Cardiac muscle cell (in vitro differentiated cells and primary cell): ENCODE measurements around the gene AXIN2. TPM values are rescaled to one million over a fixed set of nuclear protein-coding genes. Genes with fewer than 3 reads are reported as not detected.

Experiments
- DNase-seq, 2 donors: peaks; one replicate each; pipeline versions ENCODE4 v3.0.0 to v3.0.0-alpha.2; 2010 to 2017; ENCODE audit warnings: low read depth in 1 of 2, low spot score in 1 of 2
- H3K27ac ChIP-seq: fragments of 200-600 bp; sonication (generic); 2 replicates; pipeline ENCODE4 v1.5.1; 2016
- H3K27me3 ChIP-seq: fragments of 200-600 bp; sonication (generic); 2 replicates; pipeline ENCODE4 v1.6.0; 2016; ENCODE audit warnings: control low read depth
- H3K36me3 ChIP-seq: fragments of 200-600 bp; sonication (generic); 2 replicates; pipeline ENCODE4 v1.5.1; 2016; ENCODE audit warnings: control low read depth
- H3K4me1 ChIP-seq: fragments of 200-600 bp; sonication (generic); 2 replicates; pipeline ENCODE4 v1.8.1; 2017; ENCODE audit warnings: low read depth, mild to moderate bottlenecking, mixed run types
- H3K4me3 ChIP-seq: fragments of 200-600 bp; sonication (generic); 2 replicates; pipeline ENCODE4 v1.5.1; 2016; ENCODE audit warnings: mild to moderate bottlenecking
- H3K9me3 ChIP-seq: fragments of 200-600 bp; sonication (generic); 2 replicates; pipeline ENCODE4 v1.5.1; 2017; ENCODE audit warnings: low read depth, mild to moderate bottlenecking, control low read depth
- polyA plus RNA-seq: library from polyadenylated mRNA; unstranded; fragments of >200 nt; fragmentation: Nextera tagmentation; extraction: Ambion mirVana; gene quantifications from 2 replicates; pipeline ENCODE4 v1.2.1, GENCODE V29; 2016
- total RNA-seq: library from RNA; depleted of rRNA; stranded (reverse); fragments of >200 nt; gene quantifications from 2 replicates; pipeline ENCODE4 v1.2.3, GENCODE V29; 2016
- TF ChIP-seq, protein P1 (sequence below): IDR thresholded peaks from 2 replicates; pipeline ENCODE4 v1.5.1; 2012; ENCODE audit warnings: low read depth, mild to moderate bottlenecking, low read length

AXIN2 gene
- total and polyA plus RNA-seq, 2 experiments from 2014 or later, result 22.3 to 35.4 TPM

DNA sequence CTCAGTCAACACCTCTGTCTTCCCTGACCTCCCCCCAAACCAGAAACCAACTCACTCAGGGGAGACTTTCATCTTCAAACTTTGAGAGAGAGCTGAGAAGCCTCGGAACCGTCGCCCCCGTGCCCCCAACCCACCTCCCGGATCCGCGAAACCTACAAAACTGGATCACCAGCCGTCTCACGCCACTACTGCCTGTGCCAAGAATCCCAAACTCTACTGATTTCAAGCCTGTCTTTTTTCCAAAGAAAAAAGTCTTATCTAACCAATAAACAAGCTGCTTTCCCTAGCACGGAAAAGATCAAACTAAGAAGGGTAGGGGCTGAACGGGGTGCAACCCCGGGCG, 2.0 kb downstream of the AXIN2 start:
- Histone ChIP-seq H3K4me1 (peaks cover 22% of the 10 kb centered on the region), H3K9me3 (no peaks in the 10 kb centered on the region), H3K36me3 (no peaks in the 10 kb centered on the region), H3K4me3 (peak overlapping the region; percentile 100), H3K27me3 (no peaks in the 10 kb centered on the region), H3K27ac (peak overlapping the region; percentile 96)
- DNase-seq, result no peak
- TF ChIP-seq, protein P1, sequence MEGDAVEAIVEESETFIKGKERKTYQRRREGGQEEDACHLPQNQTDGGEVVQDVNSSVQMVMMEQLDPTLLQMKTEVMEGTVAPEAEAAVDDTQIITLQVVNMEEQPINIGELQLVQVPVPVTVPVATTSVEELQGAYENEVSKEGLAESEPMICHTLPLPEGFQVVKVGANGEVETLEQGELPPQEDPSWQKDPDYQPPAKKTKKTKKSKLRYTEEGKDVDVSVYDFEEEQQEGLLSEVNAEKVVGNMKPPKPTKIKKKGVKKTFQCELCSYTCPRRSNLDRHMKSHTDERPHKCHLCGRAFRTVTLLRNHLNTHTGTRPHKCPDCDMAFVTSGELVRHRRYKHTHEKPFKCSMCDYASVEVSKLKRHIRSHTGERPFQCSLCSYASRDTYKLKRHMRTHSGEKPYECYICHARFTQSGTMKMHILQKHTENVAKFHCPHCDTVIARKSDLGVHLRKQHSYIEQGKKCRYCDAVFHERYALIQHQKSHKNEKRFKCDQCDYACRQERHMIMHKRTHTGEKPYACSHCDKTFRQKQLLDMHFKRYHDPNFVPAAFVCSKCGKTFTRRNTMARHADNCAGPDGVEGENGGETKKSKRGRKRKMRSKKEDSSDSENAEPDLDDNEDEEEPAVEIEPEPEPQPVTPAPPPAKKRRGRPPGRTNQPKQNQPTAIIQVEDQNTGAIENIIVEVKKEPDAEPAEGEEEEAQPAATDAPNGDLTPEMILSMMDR, result no peak

DNA sequence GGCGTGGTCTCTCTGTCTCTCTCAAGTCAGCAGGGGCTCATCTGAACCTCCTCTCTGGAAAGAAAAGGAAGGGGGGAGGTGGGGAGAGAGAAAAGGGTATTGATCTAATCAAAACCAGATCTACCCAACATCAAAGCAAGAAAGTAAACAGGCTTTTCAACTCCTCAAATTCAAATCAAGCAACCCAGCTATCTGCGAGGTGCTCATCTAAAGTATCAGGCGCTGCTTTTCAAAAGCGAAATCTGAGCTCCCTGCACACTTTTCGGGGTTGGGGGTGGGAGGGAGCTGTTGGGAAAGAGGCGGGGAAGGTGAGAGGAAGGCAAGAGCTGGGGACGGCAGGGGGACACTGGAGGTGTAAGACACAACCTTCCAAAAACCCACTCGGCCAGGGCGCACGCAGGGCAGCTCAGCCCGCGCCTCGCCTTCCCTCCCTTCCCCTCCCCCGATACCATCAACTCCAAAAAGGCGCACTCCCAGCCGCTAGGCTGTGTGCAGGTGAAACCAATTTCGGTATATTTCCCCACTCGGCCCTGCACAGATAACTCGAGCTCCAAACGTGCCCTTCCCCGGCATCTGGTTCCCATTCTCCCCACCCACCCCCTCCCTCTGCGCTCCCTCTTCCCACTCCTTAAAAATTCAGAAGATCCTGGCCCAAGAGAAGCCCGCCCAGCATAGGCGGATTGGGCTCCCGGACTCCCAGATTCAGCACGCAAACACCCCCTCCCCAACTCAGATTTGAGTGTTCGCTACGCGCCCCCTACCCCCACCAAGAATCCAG, 2.6 kb downstream of the AXIN2 start:
- Histone ChIP-seq H3K27ac (peak overlapping the region; percentile 96), H3K9me3 (no peaks in the 10 kb centered on the region), H3K27me3 (no peaks in the 10 kb centered on the region), H3K36me3 (no peaks in the 10 kb centered on the region), H3K4me3 (peak overlapping the region; percentile 100), H3K4me1 (peaks cover 22% of the 10 kb centered on the region)
- DNase-seq, result peak in 1 of 2 donors; percentile 36
- TF ChIP-seq, protein P1, result no peak

DNA sequence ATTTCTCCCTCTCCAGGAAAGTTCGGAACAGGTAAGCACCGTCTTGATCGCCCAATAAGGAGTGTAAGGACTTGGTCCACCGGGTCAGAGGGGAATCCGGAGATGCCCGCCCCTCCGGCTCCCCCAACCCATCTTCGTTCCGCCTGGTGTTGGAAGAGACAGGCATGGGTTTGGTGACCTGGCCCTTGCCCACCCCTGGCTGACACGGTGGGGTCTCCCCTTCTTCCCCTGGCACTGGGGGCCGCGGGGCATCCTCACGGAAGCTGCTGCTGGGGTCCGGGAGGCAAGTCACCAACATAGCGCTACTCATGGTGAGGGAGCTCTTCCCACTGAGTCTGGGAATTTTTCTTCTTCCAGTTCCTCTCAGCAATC, 3.2 kb downstream of the AXIN2 start:
- Histone ChIP-seq H3K4me3 (peak overlapping the region; percentile 100), H3K4me1 (peaks cover 22% of the 10 kb centered on the region), H3K9me3 (no peaks in the 10 kb centered on the region), H3K36me3 (no peaks in the 10 kb centered on the region), H3K27ac (no peak overlapping the region), H3K27me3 (no peaks in the 10 kb centered on the region)
- TF ChIP-seq, protein P1, result no peak
- no peak for DNase-seq

- Histone ChIP-seq H3K4me3 (peak overlapping the region; percentile 100), H3K27me3 (no peaks in the 10 kb centered on the region), H3K27ac (no peak overlapping the region), H3K4me1 (peaks cover 22% of the 10 kb centered on the region), H3K9me3 (no peaks in the 10 kb centered on the region), H3K36me3 (no peaks in the 10 kb centered on the region)
- peak in 1 of 2 donors; percentile 73 for DNase-seq
- TF ChIP-seq, protein P1, result no peak
Measured at GRCh38 chr17:65557349-65558310, 3.8 kb downstream of the AXIN2 start.

DNA sequence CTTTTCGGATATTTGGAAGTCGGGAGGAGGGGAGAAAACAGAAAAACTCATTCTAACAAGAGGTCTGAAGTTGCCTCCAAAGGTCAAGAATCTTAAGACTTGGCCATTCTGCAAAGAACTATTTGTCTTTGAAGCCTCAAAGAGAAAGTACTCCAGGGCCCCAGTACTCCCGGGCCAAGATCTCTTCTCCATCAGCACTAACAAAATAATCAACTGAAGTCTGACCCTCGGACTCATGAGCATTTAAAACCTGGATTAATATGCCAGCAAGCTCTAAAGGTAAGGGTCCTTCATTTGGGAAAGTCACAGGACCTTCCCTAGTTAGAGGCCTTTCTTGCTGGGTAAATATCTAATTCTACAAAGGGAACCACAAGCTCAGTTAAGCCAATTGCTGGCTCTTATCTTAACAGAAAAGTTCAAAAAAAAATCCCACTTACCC, 4.5 kb downstream of the AXIN2 start:
- Histone ChIP-seq H3K9me3 (no peaks in the 10 kb centered on the region), H3K36me3 (no peaks in the 10 kb centered on the region), H3K4me3 (peak overlapping the region; percentile 100), H3K4me1 (peaks cover 25% of the 10 kb centered on the region), H3K27me3 (no peaks in the 10 kb centered on the region), H3K27ac (peak overlapping the region; percentile 19)
- TF ChIP-seq, protein P1, result no peak
- no peak for DNase-seq
